Spinal cord (tissue), 10 donors: ENCODE results near the gene RPA1. TPM values are rescaled to one million over a fixed set of nuclear protein-coding genes. Genes with fewer than 3 reads are reported as not detected.
"Not testable (repeated sequence)": the region's sequence is repeated elsewhere in the genome, so short reads cannot be mapped to it uniquely, and the experiment has no call there.

Source experiments
- DNase-seq, 6 donors: peaks; one replicate each; pipeline versions ENCODE4 v3.0.0 to v3.0.0-alpha.2; 2013 to 2015; ENCODE audit warnings: low spot score in 6 of 6, low read depth in 4 of 6
- H3K27ac ChIP-seq: one replicate; pipeline ENCODE4 v1.5.1; 2013; ENCODE audit warnings: low read depth, low read length, control low read depth
- H3K27me3 ChIP-seq: one replicate; pipeline ENCODE4 v1.6.1; 2013; ENCODE audit warnings: low read length; ENCODE audit not compliant: control insufficient read depth, insufficient read depth
- H3K36me3 ChIP-seq: one replicate; pipeline ENCODE4 v1.6.1; 2013; ENCODE audit warnings: low read length; ENCODE audit not compliant: control insufficient read depth, insufficient read depth
- H3K4me1 ChIP-seq: one replicate; pipeline ENCODE4 v1.6.1; 2013; ENCODE audit warnings: low read length; ENCODE audit not compliant: control insufficient read depth, insufficient read depth
- H3K4me3 ChIP-seq: one replicate; pipeline ENCODE4 v1.5.1; 2013; ENCODE audit warnings: low read depth, low read length, control low read depth
- H3K9me3 ChIP-seq: one replicate; pipeline ENCODE4 v1.6.1; 2013; ENCODE audit warnings: low read length; ENCODE audit not compliant: control insufficient read depth, insufficient read depth
- WGBS: methylation state at CpG from one replicate; pipeline ENCODE4 v1.1.5; 2013; ENCODE audit warnings: missing lambda C conversion rate; ENCODE audit not compliant: insufficient coverage; 5-methylcytosine and 5-hydroxymethylcytosine counted together
- polyA plus RNA-seq, 2 donors: library from polyadenylated mRNA; unstranded; fragments of 120-200 nt; gene quantifications; one replicate each; pipeline ENCODE4 v1.2.1, GENCODE V29; 2013; ENCODE audit not compliant: insufficient read length in 2 of 2
- total RNA-seq, 2 donors: library from RNA; depleted of rRNA in 1 of 2; stranded (reverse); fragments of 120-200 nt in 1 of 2; fragments of >200 nt in 1 of 2; gene quantifications; one replicate each; pipeline versions ENCODE4 v1.2.3 to v1.2.4, GENCODE V29; 2013 to 2014
- donor health status: healthy.

The RPA1 gene
- total and polyA plus RNA-seq, 4 donors, result 25.2 to 89.5 (median 58.1) TPM

DNA sequence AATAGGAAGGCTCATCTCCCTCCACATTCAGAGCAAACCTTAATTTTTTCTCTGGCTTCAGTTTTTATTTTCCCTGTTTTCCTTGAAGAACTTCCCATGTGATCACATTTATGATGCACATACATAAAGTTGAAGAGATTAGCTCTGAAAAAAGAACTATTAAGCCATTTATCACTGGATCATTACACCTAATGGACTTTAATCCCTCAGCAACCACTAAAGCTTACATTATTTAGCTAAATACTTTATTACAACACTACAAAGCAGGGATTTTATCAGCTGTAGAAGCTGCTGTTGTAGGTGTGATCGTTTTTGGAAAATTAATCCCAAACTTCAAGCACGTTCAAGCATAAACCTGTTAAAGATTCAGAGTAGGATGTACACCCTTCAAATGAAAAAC, 21.2 kb upstream of the RPA1 start:
- Histone ChIP-seq H3K4me1 (peaks cover 2% of the 10 kb centered on the region), H3K4me3 (no peak overlapping the region), H3K27me3 (no peaks in the 10 kb centered on the region), H3K9me3 (no peaks in the 10 kb centered on the region), H3K27ac (no peak overlapping the region), H3K36me3 (peaks cover 24% of the 10 kb centered on the region)
- DNase-seq, result peak in 1 of 6 donors; percentile 91
- no CpG with 5 or more reads among the region's 2 CpGs for WGBS

DNA sequence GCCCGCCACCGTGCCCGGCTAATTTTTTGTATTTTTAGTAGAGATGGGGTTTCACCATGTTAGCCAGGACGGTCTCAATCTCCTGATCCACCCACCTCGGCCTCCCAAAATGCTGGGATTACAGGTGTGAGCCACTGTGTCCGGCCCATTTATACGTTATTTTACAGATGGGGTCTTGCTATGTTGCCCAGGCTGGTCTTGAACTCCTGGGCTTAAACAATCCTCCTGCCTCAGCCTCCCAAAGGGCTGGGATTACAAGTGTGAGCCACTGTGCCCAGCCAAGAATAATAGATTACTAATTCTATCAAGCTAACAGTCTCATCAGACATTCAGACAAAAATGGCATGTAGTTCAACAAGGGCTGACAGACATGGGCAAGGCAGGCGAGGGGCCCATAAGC, 20.0 kb upstream of the RPA1 start:
- H3K36me3 ChIP-seq, result peaks cover 27% of the 10 kb centered on the region
- WGBS, result 97% methylated on average over 4 of the region's 8 CpGs
- DNase-seq, H3K4me1 ChIP-seq, H3K4me3 ChIP-seq, H3K9me3 ChIP-seq, H3K27ac ChIP-seq, H3K27me3 ChIP-seq: not testable (repeated sequence)

- H3K27ac ChIP-seq, result no peak overlapping the region
- no peak overlapping the region for H3K4me3 ChIP-seq
- peaks cover 2% of the 10 kb centered on the region for H3K4me1 ChIP-seq
- no peaks in the 10 kb centered on the region for H3K27me3 ChIP-seq
- no peaks in the 10 kb centered on the region for H3K9me3 ChIP-seq
- DNase-seq, result no peak
- WGBS, result 92% methylated on average over 16 of the region's 20 CpGs
- peaks cover 27% of the 10 kb centered on the region for H3K36me3 ChIP-seq
These were observed 19.2 kb upstream of the RPA1 start for GRCh38 chr17:1810450-1811103.

- 100% methylated on average over 5 of the region's 5 CpGs for WGBS
- Histone ChIP-seq H3K4me1 (no peaks in the 10 kb centered on the region), H3K9me3 (no peaks in the 10 kb centered on the region), H3K4me3 (no peak overlapping the region), H3K36me3 (peaks cover 34% of the 10 kb centered on the region), H3K27me3 (no peaks in the 10 kb centered on the region), H3K27ac (no peak overlapping the region)
- DNase-seq, result no peak
These were observed 16.7 kb upstream of the RPA1 start for GRCh38 chr17:1813088-1813487.

GRCh38 chr17:1820528-1821252, 9.1 kb upstream of the RPA1 start:
- Histone ChIP-seq H3K4me3 (no peak overlapping the region), H3K36me3 (peaks cover 18% of the 10 kb centered on the region), H3K27me3 (no peaks in the 10 kb centered on the region), H3K27ac (peak overlapping the region; percentile 52), H3K4me1 (peaks cover 6% of the 10 kb centered on the region), H3K9me3 (no peaks in the 10 kb centered on the region)
- DNase-seq, result peak in 2 of 6 donors; percentile 24 to 64
- WGBS, result no CpG with 5 or more reads among the region's 7 CpGs

GRCh38 chr17:1829216-1829591, 601 bp upstream of the RPA1 start:
- DNase-seq, result peak in 1 of 6 donors; percentile 16
- under 1% methylated on average over 13 of the region's 13 CpGs for WGBS
- Histone ChIP-seq H3K4me3 (peak overlapping the region; percentile 75), H3K36me3 (peaks cover 10% of the 10 kb centered on the region), H3K9me3 (no peaks in the 10 kb centered on the region), H3K27ac (peak overlapping the region; percentile 71), H3K4me1 (peaks cover 15% of the 10 kb centered on the region), H3K27me3 (no peaks in the 10 kb centered on the region)

- H3K4me1 ChIP-seq, result peaks cover 15% of the 10 kb centered on the region
- H3K27me3 ChIP-seq, result no peaks in the 10 kb centered on the region
- H3K27ac ChIP-seq, result peak overlapping the region; percentile 64
- H3K9me3 ChIP-seq, result no peaks in the 10 kb centered on the region
- H3K4me3 ChIP-seq, result peak overlapping the region; percentile 75
- DNase-seq, result no peak
- 0% methylated on average over 11 of the region's 11 CpGs for WGBS
- H3K36me3 ChIP-seq, result peaks cover 6% of the 10 kb centered on the region
These were observed 483 bp downstream of the RPA1 start for GRCh38 chr17:1830288-1830687.

GRCh38 chr17:1834380-1835149, 4.8 kb downstream of the RPA1 start:
- WGBS, result 96% methylated on average over 5 of the region's 12 CpGs
- peaks cover 6% of the 10 kb centered on the region for H3K4me1 ChIP-seq
- H3K36me3 ChIP-seq, result peaks cover 3% of the 10 kb centered on the region
- H3K27me3 ChIP-seq, result no peaks in the 10 kb centered on the region
- no peak overlapping the region for H3K27ac ChIP-seq
- no peak for DNase-seq
- no peak overlapping the region for H3K4me3 ChIP-seq
- no peaks in the 10 kb centered on the region for H3K9me3 ChIP-seq

DNA sequence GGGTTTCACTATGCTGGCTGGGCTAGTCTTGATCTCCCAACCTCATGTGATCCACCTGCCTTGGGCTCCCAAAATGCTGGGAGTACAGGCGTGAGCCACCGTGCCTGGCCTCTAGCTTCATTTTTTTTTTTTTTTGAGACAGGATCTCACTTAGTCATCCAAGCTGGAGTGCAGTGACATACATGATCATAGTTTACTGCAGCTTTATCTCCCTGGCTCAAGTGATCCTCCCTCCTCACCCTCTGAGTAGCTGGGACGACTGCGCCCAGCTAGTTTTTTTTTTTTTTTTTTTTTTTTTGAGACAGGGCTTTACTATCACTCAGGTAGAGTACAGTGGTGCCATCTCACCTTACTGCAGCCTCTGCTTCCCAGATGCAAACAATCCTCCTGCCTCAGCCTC, 9.7 kb downstream of the RPA1 start:
- peaks cover 4% of the 10 kb centered on the region for H3K36me3 ChIP-seq
- no peak overlapping the region for H3K4me3 ChIP-seq
- H3K4me1 ChIP-seq, result no peaks in the 10 kb centered on the region
- no peak overlapping the region for H3K27ac ChIP-seq
- no peaks in the 10 kb centered on the region for H3K9me3 ChIP-seq
- no peak for DNase-seq
- WGBS, result 100% methylated on average over 2 of the region's 4 CpGs
- no peaks in the 10 kb centered on the region for H3K27me3 ChIP-seq
